Keratinocyte (primary cell): ENCODE data around the gene GDPD2. TPM values are rescaled to one million over a fixed set of nuclear protein-coding genes. Genes with fewer than 3 reads are reported as not detected.
"Not testable (repeated sequence)": the region's sequence is repeated elsewhere in the genome, so short reads cannot be mapped to it uniquely, and the experiment has no call there.

Experiments used
- DNase-seq: peaks from one replicate; pipeline ENCODE4 v3.0.0-alpha.2; 2011; ENCODE audit warnings: low read depth, missing footprints, low spot score
- FAIRE-seq: peaks from 2 replicates; lab custom pipeline; 2011; peaks lifted over from hg19 to GRCh38; lab: Jason Lieb, UNC
- H2AFZ ChIP-seq: 2 replicates; pipeline ENCODE4 v1.6.0; 2012; ENCODE audit warnings: low read length, control low read depth, inconsistent platforms; ENCODE audit not compliant: control insufficient read depth
- H3K27ac ChIP-seq: 2 replicates; pipeline ENCODE4 v1.5.1; 2011; ENCODE audit warnings: low read length; ENCODE audit not compliant: control insufficient read depth, insufficient read depth
- H3K27me3 ChIP-seq: 3 replicates; pipeline ENCODE4 v1.6.0; 2011; ENCODE audit warnings: low read length; ENCODE audit not compliant: control insufficient read depth, insufficient read depth; ENCODE audit errors: extremely low read depth
- H3K36me3 ChIP-seq, 2 experiments: 2 replicates in 1 of 2; 3 replicates in 1 of 2; pipeline ENCODE4 v1.5.1; 2011; ENCODE audit warnings: low read length in 2 of 2, mild to moderate bottlenecking in 1 of 2; ENCODE audit not compliant: control insufficient read depth in 2 of 2, insufficient read depth in 2 of 2; ENCODE audit errors: extremely low read depth in 1 of 2
- H3K4me1 ChIP-seq: 3 replicates; pipeline ENCODE4 v1.5.1; 2011; ENCODE audit warnings: low read length; ENCODE audit not compliant: control insufficient read depth, insufficient read depth; ENCODE audit errors: extremely low read depth
- H3K4me2 ChIP-seq: 3 replicates; pipeline ENCODE4 v1.6.0; 2011; ENCODE audit warnings: low read depth, low read length; ENCODE audit not compliant: control insufficient read depth, insufficient read depth; ENCODE audit errors: extremely low read depth
- H3K4me3 ChIP-seq, 3 experiments: fragments of 200-600 bp in 1 of 3; sonication (generic) in 1 of 3; 2 replicates in 2 of 3; 3 replicates in 1 of 3; pipeline ENCODE4 v1.5.1; 2011 to 2016; ENCODE audit warnings: low read length in 3 of 3, mild to moderate bottlenecking in 3 of 3, control low read depth in 2 of 3, inconsistent platforms in 1 of 3, low read depth in 1 of 3, mixed read lengths in 1 of 3, mixed run types in 1 of 3, moderate library complexity in 1 of 3; ENCODE audit not compliant: control insufficient read depth in 2 of 3, insufficient read depth in 2 of 3; ENCODE audit errors: extremely low read depth in 1 of 3
- H3K79me2 ChIP-seq: 2 replicates; pipeline ENCODE4 v1.6.0; 2012; ENCODE audit warnings: low read length; ENCODE audit not compliant: control insufficient read depth, insufficient read depth
- H3K9ac ChIP-seq: 3 replicates; pipeline ENCODE4 v1.6.0; 2011; ENCODE audit warnings: low read length; ENCODE audit not compliant: control insufficient read depth, insufficient read depth; ENCODE audit errors: extremely low read depth
- H3K9me1 ChIP-seq: 3 replicates; pipeline ENCODE4 v1.6.0; 2011; ENCODE audit warnings: low read length; ENCODE audit not compliant: control insufficient read depth, insufficient read depth; ENCODE audit errors: extremely low read depth
- H3K9me3 ChIP-seq: 2 replicates; pipeline ENCODE4 v1.5.1; 2012; ENCODE audit warnings: low read depth, low read length; ENCODE audit not compliant: control insufficient read depth
- H4K20me1 ChIP-seq: 3 replicates; pipeline ENCODE4 v1.6.0; 2011; ENCODE audit warnings: low read length; ENCODE audit not compliant: control insufficient read depth, insufficient read depth; ENCODE audit errors: extremely low read depth
- CTCF ChIP-seq, 3 experiments: IDR thresholded peaks in 1 of 3; conservative IDR thresholded peaks in 1 of 3; optimal IDR thresholded peaks in 1 of 3; 2 replicates in 2 of 3; 3 replicates in 1 of 3; pipeline versions ENCODE3 to v1.5.1; 2011; ENCODE audit warnings: low read length in 3 of 3, mild to moderate bottlenecking in 3 of 3, moderate library complexity in 2 of 3, control low read depth in 1 of 3, inconsistent platforms in 1 of 3; ENCODE audit not compliant: insufficient read depth in 2 of 3; ENCODE audit errors: extremely low read depth in 1 of 3
- EZH2 ChIP-seq: IDR thresholded peaks from one replicate; pipeline ENCODE4 v1.6.1; 2012; ENCODE audit warnings: inconsistent platforms, mild to moderate bottlenecking, low read length, moderate library complexity
- dilution Hi-C: fragments of 300-500 bp; cut with MboI; formaldehyde crosslinking; loops from one replicate; pipeline ENCODE4 v1.7.0; 2020; ENCODE audit warnings: low sequenced_read_pairs; ENCODE audit not compliant: extremely low pct_ligation_motif_present
- polyA plus RNA-seq, 5 experiments: library from polyadenylated mRNA; depleted of rRNA in 3 of 5; stranded (reverse) in 3 of 5; stranded (forward) in 1 of 5; unstranded in 1 of 5; fragments of >200 nt; gene quantifications; 1 replicate in 1 of 5; 2 replicates in 3 of 5; 3 replicates in 1 of 5; pipeline versions ENCODE4 v1.2.1 to v1.2.3, GENCODE V29; 2011 to 2012; ENCODE audit warnings: missing spikeins in 2 of 5, low read depth in 1 of 5, low replicate concordance in 1 of 5

The GDPD2 gene
- polyA plus RNA-seq, 1 donor (not counting 4 experiments of a cell fraction or from before 2014, with no cell fraction given) = 7.2 TPM

GRCh38 chrX:70398899-70399298, 24.2 kb upstream of the GDPD2 start:
- Histone ChIP-seq H3K27me3 (no peaks in the 10 kb centered on the region), H2AFZ (no peak overlapping the region), H4K20me1 (no peaks in the 10 kb centered on the region), H3K27ac (no peak overlapping the region), H3K4me2 (no peak overlapping the region), H3K4me1 (peaks cover 14% of the 10 kb centered on the region), H3K36me3 (no peaks in the 10 kb centered on the region), H3K4me3 (no peak overlapping the region), H3K9ac (no peak overlapping the region), H3K9me1 (no peaks in the 10 kb centered on the region), H3K9me3 (no peaks in the 10 kb centered on the region), H3K79me2 (no peaks in the 10 kb centered on the region)
- DNase-seq = no peak
- TF ChIP-seq EZH2 = no peak
- no peak for TF ChIP-seq CTCF (optimal IDR thresholded peaks at IDR 0.05 in 1 of 3, IDR thresholded peaks at IDR 0.05 in 1 of 3, conservative IDR thresholded peaks at IDR 0.05 in 1 of 3; ENCODE audit: extremely low read depth in 1 of 3, insufficient read depth in 2 of 3, low read length in 3 of 3)
- dilution Hi-C loops = no loop called here
- no peak for FAIRE-seq

GRCh38 chrX:70400181-70400580, 22.9 kb upstream of the GDPD2 start:
- peaks cover 21% of the 10 kb centered on the region for H3K4me1 ChIP-seq
- H2AFZ ChIP-seq, FAIRE-seq, H3K9me3 ChIP-seq, DNase-seq, H3K9me1 ChIP-seq, H3K9ac ChIP-seq, H3K4me3 ChIP-seq, H4K20me1 ChIP-seq, dilution Hi-C loops, H3K27ac ChIP-seq, H3K79me2 ChIP-seq, H3K27me3 ChIP-seq, H3K4me2 ChIP-seq, H3K36me3 ChIP-seq: not testable (repeated sequence)

GRCh38 chrX:70402721-70403120, 20.4 kb upstream of the GDPD2 start:
- no peaks in the 10 kb centered on the region for H3K27me3 ChIP-seq
- no peak for DNase-seq
- FAIRE-seq = peak; percentile 26
- H3K4me2 ChIP-seq = peak overlapping the region; percentile 51
- H3K79me2 ChIP-seq = no peaks in the 10 kb centered on the region
- TF ChIP-seq EZH2 = no peak
- no peak for TF ChIP-seq CTCF (optimal IDR thresholded peaks at IDR 0.05 in 1 of 3, IDR thresholded peaks at IDR 0.05 in 1 of 3, conservative IDR thresholded peaks at IDR 0.05 in 1 of 3; ENCODE audit: extremely low read depth in 1 of 3, insufficient read depth in 2 of 3, low read length in 3 of 3)
- no peak overlapping the region for H3K27ac ChIP-seq
- no peak overlapping the region for H3K9ac ChIP-seq
- no peak overlapping the region for H3K4me3 ChIP-seq
- H3K9me1 ChIP-seq = no peaks in the 10 kb centered on the region
- no peaks in the 10 kb centered on the region for H4K20me1 ChIP-seq
- no peak overlapping the region for H2AFZ ChIP-seq
- H3K9me3 ChIP-seq = no peaks in the 10 kb centered on the region
- dilution Hi-C loops = no loop called here
- H3K36me3 ChIP-seq = no peaks in the 10 kb centered on the region
- H3K4me1 ChIP-seq = peaks cover 21% of the 10 kb centered on the region
